ENCODE measurements around the gene AUTS2.

Gene AUTS2

GRCh38 chr7:70356085-70356786, 758.0 kb downstream of the AUTS2 start (continued):
- TF ChIP-seq PRDM1 (tag by site-specific recombination; IDR thresholded peaks at IDR 0.05), result no peak
- 0 out of 2 replicates have a peak, but pooled peaks have one; percentile 11 for TF ChIP-seq ZNF600 (tag by site-specific recombination; IDR thresholded peaks at IDR 0.05)
- TF ChIP-seq, protein P1, sequence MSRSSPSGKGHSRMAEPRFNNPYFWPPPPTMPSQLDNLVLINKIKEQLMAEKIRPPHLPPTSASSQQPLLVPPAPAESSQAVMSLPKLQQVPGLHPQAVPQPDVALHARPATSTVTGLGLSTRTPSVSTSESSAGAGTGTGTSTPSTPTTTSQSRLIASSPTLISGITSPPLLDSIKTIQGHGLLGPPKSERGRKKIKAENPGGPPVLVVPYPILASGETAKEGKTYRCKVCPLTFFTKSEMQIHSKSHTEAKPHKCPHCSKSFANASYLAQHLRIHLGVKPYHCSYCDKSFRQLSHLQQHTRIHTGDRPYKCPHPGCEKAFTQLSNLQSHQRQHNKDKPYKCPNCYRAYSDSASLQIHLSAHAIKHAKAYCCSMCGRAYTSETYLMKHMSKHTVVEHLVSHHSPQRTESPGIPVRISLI (tag by site-specific recombination; IDR thresholded peaks at IDR 0.05), result no peak
- TF ChIP-seq SALL2 (tag by site-specific recombination; IDR thresholded peaks at IDR 0.05; ENCODE audit: borderline replicate concordance), result no peak
- TF ChIP-seq SCRT1 (tag by site-specific recombination; IDR thresholded peaks at IDR 0.05; ENCODE audit: borderline replicate concordance), result no peak
- TF ChIP-seq ZNF155 (tag by site-specific recombination; IDR thresholded peaks at IDR 0.05), result no peak
- TF ChIP-seq, protein P2, sequence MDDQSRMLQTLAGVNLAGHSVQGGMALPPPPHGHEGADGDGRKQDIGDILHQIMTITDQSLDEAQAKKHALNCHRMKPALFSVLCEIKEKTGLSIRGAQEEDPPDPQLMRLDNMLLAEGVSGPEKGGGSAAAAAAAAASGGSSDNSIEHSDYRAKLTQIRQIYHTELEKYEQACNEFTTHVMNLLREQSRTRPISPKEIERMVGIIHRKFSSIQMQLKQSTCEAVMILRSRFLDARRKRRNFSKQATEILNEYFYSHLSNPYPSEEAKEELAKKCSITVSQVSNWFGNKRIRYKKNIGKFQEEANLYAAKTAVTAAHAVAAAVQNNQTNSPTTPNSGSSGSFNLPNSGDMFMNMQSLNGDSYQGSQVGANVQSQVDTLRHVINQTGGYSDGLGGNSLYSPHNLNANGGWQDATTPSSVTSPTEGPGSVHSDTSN (CRISPR knock-in tag; IDR thresholded peaks at IDR 0.05), result no peak
- TF ChIP-seq, protein P3, sequence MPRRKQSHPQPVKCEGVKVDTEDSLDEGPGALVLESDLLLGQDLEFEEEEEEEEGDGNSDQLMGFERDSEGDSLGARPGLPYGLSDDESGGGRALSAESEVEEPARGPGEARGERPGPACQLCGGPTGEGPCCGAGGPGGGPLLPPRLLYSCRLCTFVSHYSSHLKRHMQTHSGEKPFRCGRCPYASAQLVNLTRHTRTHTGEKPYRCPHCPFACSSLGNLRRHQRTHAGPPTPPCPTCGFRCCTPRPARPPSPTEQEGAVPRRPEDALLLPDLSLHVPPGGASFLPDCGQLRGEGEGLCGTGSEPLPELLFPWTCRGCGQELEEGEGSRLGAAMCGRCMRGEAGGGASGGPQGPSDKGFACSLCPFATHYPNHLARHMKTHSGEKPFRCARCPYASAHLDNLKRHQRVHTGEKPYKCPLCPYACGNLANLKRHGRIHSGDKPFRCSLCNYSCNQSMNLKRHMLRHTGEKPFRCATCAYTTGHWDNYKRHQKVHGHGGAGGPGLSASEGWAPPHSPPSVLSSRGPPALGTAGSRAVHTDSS (tag by site-specific recombination; IDR thresholded peaks at IDR 0.05), result no peak
- TF ChIP-seq ZNF48 (tag by site-specific recombination; IDR thresholded peaks at IDR 0.05), result no peak
- no peak for TF ChIP-seq ZNF133 (tag by site-specific recombination; IDR thresholded peaks at IDR 0.05)
- no peak for TF ChIP-seq ZNF785 (tag by site-specific recombination; IDR thresholded peaks at IDR 0.05)
- peak; percentile 70; the same call in 1 of the 2 replicates for TF ChIP-seq PRDM6 (tag by site-specific recombination; IDR thresholded peaks at IDR 0.05)
- TF ChIP-seq KLF9 (tag by site-specific recombination; IDR thresholded peaks at IDR 0.05; ENCODE audit: low read depth), result no peak
- 0 out of 2 replicates have a peak, but pooled peaks have one; percentile 23 for TF ChIP-seq ZNF121 (tag by site-specific recombination; IDR thresholded peaks at IDR 0.05)
- TF ChIP-seq ZNF24 (tag by site-specific recombination; IDR thresholded peaks at IDR 0.05), result no peak
- TF ChIP-seq ZBTB8A (tag by site-specific recombination; IDR thresholded peaks at IDR 0.05), result peak; percentile 43; the same call in 1 of the 2 replicates
- no peak for TF ChIP-seq ZNF311 (tag by site-specific recombination; IDR thresholded peaks at IDR 0.05; ENCODE audit: borderline replicate concordance)
- no peak for TF ChIP-seq ZNF768 (tag by site-specific recombination; IDR thresholded peaks at IDR 0.05)
- TF ChIP-seq ZNF521 (tag by site-specific recombination; IDR thresholded peaks at IDR 0.05), result no peak
- no peak for TF ChIP-seq ZNF174 (tag by site-specific recombination; IDR thresholded peaks at IDR 0.05)
- TF ChIP-seq SETDB1 (IDR thresholded peaks at IDR 0.05; ENCODE audit: insufficient read length, low read length), result no peak
- no peak for TF ChIP-seq GLIS1 (tag by site-specific recombination; IDR thresholded peaks at IDR 0.05)
- TF ChIP-seq ZBTB17 (tag by site-specific recombination; IDR thresholded peaks at IDR 0.05), result peak; percentile 70; the same call in 1 of the 2 replicates
- TF ChIP-seq, protein P4, sequence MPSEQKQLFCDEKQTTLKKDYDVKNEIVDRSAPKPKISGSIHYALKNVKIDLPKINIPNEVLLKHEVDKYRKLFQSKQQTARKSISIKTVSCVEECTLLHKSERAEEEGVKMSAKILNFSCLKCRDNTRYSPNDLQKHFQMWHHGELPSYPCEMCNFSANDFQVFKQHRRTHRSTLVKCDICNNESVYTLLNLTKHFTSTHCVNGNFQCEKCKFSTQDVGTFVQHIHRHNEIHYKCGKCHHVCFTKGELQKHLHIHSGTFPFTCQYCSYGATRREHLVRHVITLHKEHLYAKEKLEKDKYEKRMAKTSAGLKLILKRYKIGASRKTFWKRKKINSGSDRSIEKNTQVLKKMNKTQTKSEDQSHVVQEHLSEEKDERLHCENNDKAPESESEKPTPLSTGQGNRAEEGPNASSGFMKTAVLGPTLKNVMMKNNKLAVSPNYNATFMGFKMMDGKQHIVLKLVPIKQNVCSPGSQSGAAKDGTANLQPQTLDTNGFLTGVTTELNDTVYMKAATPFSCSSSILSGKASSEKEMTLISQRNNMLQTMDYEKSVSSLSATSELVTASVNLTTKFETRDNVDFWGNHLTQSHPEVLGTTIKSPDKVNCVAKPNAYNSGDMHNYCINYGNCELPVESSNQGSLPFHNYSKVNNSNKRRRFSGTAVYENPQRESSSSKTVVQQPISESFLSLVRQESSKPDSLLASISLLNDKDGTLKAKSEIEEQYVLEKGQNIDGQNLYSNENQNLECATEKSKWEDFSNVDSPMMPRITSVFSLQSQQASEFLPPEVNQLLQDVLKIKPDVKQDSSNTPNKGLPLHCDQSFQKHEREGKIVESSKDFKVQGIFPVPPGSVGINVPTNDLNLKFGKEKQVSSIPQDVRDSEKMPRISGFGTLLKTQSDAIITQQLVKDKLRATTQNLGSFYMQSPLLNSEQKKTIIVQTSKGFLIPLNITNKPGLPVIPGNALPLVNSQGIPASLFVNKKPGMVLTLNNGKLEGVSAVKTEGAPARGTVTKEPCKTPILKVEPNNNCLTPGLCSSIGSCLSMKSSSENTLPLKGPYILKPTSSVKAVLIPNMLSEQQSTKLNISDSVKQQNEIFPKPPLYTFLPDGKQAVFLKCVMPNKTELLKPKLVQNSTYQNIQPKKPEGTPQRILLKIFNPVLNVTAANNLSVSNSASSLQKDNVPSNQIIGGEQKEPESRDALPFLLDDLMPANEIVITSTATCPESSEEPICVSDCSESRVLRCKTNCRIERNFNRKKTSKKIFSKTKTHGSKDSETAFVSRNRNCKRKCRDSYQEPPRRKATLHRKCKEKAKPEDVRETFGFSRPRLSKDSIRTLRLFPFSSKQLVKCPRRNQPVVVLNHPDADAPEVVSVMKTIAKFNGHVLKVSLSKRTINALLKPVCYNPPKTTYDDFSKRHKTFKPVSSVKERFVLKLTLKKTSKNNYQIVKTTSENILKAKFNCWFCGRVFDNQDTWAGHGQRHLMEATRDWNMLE (tag by site-specific recombination; conservative IDR thresholded peaks at IDR 0.05; ENCODE audit: low read depth), result no peak
- no peak for TF ChIP-seq ZNF623 (tag by site-specific recombination; IDR thresholded peaks at IDR 0.05)
- TF ChIP-seq, protein P5, sequence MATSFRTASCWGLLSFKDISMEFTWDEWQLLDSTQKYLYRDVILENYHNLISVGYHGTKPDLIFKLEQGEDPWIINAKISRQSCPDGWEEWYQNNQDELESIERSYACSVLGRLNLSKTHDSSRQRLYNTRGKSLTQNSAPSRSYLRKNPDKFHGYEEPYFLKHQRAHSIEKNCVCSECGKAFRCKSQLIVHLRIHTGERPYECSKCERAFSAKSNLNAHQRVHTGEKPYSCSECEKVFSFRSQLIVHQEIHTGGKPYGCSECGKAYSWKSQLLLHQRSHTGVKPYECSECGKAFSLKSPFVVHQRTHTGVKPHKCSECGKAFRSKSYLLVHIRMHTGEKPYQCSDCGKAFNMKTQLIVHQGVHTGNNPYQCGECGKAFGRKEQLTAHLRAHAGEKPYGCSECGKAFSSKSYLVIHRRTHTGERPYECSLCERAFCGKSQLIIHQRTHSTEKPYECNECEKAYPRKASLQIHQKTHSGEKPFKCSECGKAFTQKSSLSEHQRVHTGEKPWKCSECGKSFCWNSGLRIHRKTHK (tag by site-specific recombination; IDR thresholded peaks at IDR 0.05), result no peak
- TF ChIP-seq ZNF214 (tag by site-specific recombination; IDR thresholded peaks at IDR 0.05; ENCODE audit: borderline replicate concordance), result no peak
